ENCODE measurements around the gene NLRP9.

The NLRP9 gene

GRCh38 chr19:55703790-55704215, 34.4 kb downstream of the NLRP9 start:
- TF ChIP-seq CTCF (IDR thresholded peaks at IDR 0.05; ENCODE audit: borderline replicate concordance, control extremely low read depth, extremely low read depth, insufficient read depth, missing control alignments): peak; percentile 70
- in situ Hi-C loops (cut with MboI; ENCODE audit: low sequenced_read_pairs, unreplicated experiment): no loop called here
- DNase-seq (ENCODE audit: low spot score): peak; percentile 69

- in situ Hi-C loops (cut with MboI; ENCODE audit: low sequenced_read_pairs, unreplicated experiment): no loop called here
- no peak for DNase-seq (ENCODE audit: low spot score)
- no peak for TF ChIP-seq CTCF (IDR thresholded peaks at IDR 0.05; ENCODE audit: borderline replicate concordance, control extremely low read depth, extremely low read depth, insufficient read depth, missing control alignments)
Measured at GRCh38 chr19:55702131-55702627, 36.0 kb downstream of the NLRP9 start.

GRCh38 chr19:55700813-55701212, 37.4 kb downstream of the NLRP9 start:
- in situ Hi-C loops (cut with MboI; ENCODE audit: low sequenced_read_pairs, unreplicated experiment): no loop called here
- TF ChIP-seq CTCF (IDR thresholded peaks at IDR 0.05; ENCODE audit: borderline replicate concordance, control extremely low read depth, extremely low read depth, insufficient read depth, missing control alignments): no peak
- no peak for DNase-seq (ENCODE audit: low spot score)

- TF ChIP-seq CTCF (IDR thresholded peaks at IDR 0.05; ENCODE audit: borderline replicate concordance, control extremely low read depth, extremely low read depth, insufficient read depth, missing control alignments): no peak
- no peak for DNase-seq (ENCODE audit: low spot score)
- in situ Hi-C loops (cut with MboI; ENCODE audit: low sequenced_read_pairs, unreplicated experiment): no loop called here
Measured at GRCh38 chr19:55699221-55699620, 39.0 kb downstream of the NLRP9 start.

- no peak for DNase-seq (ENCODE audit: low spot score)
- TF ChIP-seq CTCF (IDR thresholded peaks at IDR 0.05; ENCODE audit: borderline replicate concordance, control extremely low read depth, extremely low read depth, insufficient read depth, missing control alignments): no peak
- in situ Hi-C loops (cut with MboI; ENCODE audit: low sequenced_read_pairs, unreplicated experiment): no loop called here
Measured at GRCh38 chr19:55698256-55698655, 39.9 kb downstream of the NLRP9 start.

- no peak for DNase-seq (ENCODE audit: low spot score)
- TF ChIP-seq CTCF (IDR thresholded peaks at IDR 0.05; ENCODE audit: borderline replicate concordance, control extremely low read depth, extremely low read depth, insufficient read depth, missing control alignments): no peak
- in situ Hi-C loops (cut with MboI; ENCODE audit: low sequenced_read_pairs, unreplicated experiment): no loop called here
Measured at GRCh38 chr19:55697698-55698097, 40.5 kb downstream of the NLRP9 start.

GRCh38 chr19:55697069-55697440, 41.1 kb downstream of the NLRP9 start:
- no peak for TF ChIP-seq CTCF (IDR thresholded peaks at IDR 0.05; ENCODE audit: borderline replicate concordance, control extremely low read depth, extremely low read depth, insufficient read depth, missing control alignments)
- DNase-seq (ENCODE audit: low spot score): no peak
- in situ Hi-C loops (cut with MboI; ENCODE audit: low sequenced_read_pairs, unreplicated experiment): no loop called here

Measured in GM13976 (cell line).